Measurements from ENCODE around the gene NTN4.
"Not testable (repeated sequence)": the region's sequence is repeated elsewhere in the genome, so short reads cannot be mapped to it uniquely, and the experiment has no call there.

NTN4 gene

DNA sequence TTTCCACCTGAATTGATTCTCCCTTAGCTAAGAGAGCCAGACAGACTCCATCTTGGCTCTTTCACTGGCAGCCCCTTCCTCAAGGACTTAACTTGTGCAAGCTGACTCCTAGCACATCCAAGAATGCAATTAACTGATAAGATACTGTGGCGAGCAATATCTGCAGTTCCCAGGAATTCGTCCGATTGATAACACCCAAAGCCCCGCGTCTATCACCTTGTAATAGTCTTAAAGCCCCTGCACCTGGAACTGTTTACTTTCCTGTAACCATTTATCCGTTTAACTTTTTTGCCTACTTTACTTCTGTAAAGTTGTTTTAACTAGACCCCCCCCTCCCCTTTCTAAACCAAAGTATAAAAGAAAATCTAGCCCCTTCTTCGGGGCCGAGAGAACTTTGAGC, 44.5 kb downstream of the NTN4 start:
- DNase-seq, result not testable (repeated sequence)

- DNase-seq, result no peak
Observed at GRCh38 chr12:95742586-95742985, 48.0 kb downstream of the NTN4 start.

- no peak for DNase-seq
Observed at GRCh38 chr12:95741635-95742034, 48.9 kb downstream of the NTN4 start.

DNA sequence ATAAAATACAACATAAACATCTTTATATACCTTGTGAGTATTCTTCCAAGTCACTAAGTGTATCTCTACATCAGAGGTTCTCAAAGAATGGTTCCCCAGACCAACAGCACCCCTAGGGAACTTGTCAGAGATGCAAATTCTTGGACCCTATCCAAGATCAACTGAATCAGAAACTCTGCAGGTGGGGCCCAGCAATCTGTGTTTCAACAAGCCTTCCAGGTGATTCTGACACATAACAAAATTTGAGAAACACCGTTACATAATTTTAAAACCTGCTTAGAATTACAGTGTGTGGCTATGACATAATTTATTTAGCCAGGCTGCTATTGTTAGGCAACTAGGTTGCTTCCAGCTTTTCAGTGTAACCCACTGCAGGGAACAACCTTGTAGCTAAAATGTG, 49.8 kb downstream of the NTN4 start:
- no peak for DNase-seq

DNA sequence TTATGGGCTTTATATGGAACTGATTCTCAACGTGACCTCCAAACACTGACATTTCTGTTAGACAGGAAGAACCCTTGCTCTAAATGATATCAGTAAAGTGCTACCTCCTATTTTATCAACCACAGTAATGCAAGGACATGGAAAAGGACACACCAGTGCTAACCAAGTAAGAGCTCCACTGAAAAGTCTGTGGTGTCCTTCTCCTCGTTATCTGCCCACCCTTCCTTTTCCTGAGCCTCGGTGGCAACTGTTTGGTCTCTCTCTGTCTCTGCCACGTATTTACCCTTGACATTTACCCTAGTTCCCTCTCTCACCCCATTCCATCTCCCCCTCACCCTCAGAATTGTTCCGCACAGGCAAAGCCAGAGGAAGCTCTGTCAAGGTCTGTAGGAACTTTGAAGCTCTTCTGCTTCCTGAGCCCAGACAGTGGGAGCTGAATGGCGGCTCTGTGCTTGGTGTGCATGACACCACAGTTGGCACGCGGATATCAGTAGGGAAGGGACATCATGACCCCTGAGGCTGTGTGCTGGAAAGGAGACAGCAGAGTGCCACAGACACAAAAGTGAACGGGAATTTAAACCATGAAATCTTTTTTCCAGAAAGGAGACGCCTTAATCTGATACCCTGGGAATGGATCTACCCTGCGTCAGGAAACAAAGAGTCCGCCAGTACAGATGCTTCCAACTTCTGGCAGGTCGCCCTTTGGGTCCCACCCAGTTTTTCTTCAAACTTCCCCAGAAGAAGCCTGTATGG, 50.8 kb downstream of the NTN4 start:
- no peak for DNase-seq

DNA sequence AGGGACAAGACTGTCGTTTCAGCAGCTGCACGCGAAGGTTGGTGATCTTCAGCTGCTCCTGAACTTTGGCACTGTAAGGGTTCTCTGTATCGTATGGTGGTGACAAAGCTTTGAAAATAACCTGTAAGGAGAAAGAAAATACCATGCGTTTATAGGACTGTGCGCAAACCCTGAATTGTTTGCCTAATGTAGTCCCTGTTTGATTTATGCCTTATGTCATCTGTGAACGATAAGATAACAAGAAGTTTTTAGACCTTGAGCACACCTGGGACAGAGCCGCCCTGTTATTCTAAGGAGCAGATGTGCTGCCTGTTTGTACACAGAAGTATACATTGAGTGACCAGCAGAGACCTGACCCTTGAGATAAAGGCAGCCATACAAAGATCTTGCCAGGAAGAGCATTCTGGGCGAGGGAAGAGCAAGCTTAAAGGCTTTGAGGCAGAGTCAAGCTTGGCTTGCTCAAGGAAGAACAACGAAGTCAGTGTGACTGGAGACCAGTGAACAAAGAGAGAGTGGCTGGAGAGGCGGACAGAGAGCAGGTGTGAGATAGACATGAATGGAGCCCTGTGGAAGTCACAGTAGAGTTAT, 52.4 kb downstream of the NTN4 start:
- DNase-seq, result no peak

DNA sequence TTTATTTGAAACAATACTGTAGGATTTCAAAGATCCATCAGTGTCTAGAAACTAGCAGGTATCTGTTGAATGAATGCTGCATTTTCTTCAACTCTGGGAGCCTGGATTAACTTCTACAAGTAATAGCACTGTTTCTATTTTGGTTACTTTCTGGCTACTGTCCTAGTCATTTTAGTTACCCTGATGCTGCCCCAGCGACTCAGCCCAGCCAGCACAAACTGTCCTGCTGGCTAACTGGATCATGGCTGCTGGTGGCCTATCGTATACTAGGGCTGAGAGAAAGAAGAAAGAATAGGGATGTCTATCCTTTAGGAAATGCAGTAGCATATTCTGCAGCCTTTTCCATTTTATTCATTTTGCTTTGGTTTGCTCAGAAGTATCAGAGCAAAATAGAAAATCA, 53.9 kb downstream of the NTN4 start:
- no peak for DNase-seq

GRCh38 chr12:95735728-95736127, 54.8 kb downstream of the NTN4 start:
- not testable (repeated sequence) for DNase-seq

GRCh38 chr12:95733141-95733825, 57.3 kb downstream of the NTN4 start:
- DNase-seq, result no peak

- no peak for DNase-seq
Observed at GRCh38 chr12:95731519-95731958, 59.0 kb downstream of the NTN4 start.

- no peak for DNase-seq
Observed at GRCh38 chr12:95730457-95730856, 60.1 kb downstream of the NTN4 start.

- DNase-seq, result no peak
Observed at GRCh38 chr12:95726903-95727302, 63.7 kb downstream of the NTN4 start.

GRCh38 chr12:95724767-95725166, 65.8 kb downstream of the NTN4 start:
- DNase-seq, result no peak

DNA sequence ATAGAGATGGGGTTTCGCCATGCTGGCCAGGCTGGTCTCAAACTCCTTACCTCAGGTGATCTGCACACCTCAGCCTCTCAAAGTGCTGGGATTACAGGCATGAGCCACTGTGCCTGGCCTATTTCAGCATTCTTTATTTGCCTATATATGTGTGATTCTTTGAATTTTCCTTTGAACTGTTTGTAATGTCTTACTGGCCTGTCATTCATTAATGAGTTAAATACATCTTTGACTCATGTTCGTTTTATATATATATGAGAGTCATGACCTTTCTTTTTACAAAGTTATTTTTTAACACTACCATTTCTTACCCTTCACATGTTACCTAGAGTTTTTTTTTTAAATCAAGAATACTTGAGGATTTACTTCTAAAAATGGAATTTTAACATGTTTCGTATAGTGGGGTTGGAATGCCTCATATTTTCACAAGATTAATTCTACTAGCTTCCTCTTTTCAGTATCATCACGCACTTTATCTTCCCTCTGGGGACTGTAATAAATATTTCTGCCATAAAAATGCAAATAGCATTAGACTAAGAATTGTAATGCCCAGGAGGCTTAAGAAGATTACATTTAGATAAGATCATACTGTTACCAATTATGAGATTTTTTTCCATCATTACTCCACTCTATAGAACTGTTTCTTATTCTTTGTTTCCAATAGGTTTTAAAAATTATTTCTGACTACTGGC, 66.7 kb downstream of the NTN4 start:
- no peak for DNase-seq

- DNase-seq, result no peak
Observed at GRCh38 chr12:95721320-95721719, 69.2 kb downstream of the NTN4 start.

GRCh38 chr12:95720146-95720545, 70.4 kb downstream of the NTN4 start:
- no peak for DNase-seq

DNA sequence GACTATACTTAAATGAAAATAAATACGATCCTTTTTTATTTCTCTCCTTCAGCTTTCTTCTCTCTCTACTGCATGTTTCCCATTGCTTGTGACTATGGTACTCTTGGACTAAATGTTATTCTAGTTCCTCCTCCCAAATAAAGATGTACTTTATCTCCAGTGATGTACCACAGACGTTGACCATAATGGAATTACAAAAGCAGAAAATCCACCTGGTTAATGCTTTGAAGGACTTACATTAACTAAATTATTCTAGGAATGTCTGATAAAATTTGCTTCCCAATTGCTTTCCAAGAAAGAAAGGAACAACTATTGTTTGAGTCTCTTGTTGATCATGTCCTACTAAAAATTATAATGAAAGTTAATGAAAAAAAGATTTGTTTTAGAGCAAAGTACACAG, 71.8 kb downstream of the NTN4 start:
- no peak for DNase-seq

DNA sequence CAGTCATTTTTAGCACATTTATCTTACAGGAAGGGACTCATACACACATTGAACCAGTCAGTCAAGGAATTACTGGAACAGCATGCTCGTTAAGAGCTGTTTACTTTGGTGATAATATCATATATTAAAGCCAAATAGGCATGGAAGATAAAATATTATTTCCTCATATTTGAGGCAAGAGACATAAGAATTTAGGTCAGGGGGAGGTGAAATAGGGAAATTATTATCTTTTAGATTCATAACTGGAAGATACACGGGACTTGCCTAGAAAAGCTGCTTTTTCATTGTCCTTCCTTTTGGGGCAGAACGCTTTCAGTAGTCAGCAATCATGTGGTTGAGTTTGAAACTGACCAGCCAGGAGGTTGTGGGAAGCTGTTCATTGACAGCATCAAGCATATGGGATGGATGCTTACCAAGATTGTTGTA, 72.5 kb downstream of the NTN4 start:
- DNase-seq, result no peak

GRCh38 chr12:95717316-95717928, 73.1 kb downstream of the NTN4 start:
- no peak for DNase-seq

DNA sequence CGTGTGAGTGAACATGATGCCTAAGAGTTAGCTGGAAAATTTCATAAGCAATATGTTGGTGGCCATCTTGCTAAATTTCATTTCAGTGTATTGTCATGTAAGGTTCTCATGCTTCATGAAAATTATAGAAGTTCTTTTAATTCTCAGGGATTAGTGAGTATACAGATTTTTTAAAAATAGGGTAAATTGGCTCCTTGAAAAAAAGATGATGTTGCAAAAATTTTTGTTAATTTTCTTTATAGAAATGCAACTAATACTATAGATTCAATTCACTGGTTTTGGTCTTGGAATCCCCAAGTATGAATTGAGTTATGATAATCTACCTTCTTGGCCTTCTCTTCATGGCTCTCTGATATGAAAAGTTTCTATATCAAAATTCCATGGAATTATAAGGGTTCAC, 75.4 kb downstream of the NTN4 start:
- no peak for DNase-seq

- no peak for DNase-seq
Observed at GRCh38 chr12:95712269-95712668, 78.3 kb downstream of the NTN4 start.

DNA sequence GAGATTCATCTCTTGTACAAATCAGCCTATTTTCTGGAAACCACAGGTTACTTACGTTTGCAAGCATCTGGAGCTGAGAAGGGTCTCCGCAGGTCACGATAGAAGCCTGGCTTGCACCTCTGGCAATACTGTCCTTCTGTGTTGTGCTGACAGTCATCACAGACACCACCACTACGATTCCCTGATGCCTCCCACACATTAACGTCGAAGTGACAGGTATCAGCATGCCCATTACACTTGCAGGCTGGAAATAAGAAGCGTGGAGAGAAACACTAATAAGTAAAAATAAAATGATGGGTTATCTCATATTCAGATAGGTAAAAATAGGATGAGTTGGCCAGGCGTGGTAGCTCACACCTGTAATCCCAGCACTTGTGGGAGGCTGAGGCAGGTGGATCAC, 80.2 kb downstream of the NTN4 start:
- no peak for DNase-seq

GRCh38 chr12:95709152-95709551, 81.4 kb downstream of the NTN4 start:
- no peak for DNase-seq
